ENCODE measurements around the gene CFC1B. TPM values are rescaled to one million over a fixed set of nuclear protein-coding genes. Genes with fewer than 3 reads are reported as not detected.
"Not testable (repeated sequence)": the region's sequence is repeated elsewhere in the genome, so short reads cannot be mapped to it uniquely, and the experiment has no call there.

The CFC1B gene
- total and polyA plus RNA-seq, 12 donors: not detected

DNA sequence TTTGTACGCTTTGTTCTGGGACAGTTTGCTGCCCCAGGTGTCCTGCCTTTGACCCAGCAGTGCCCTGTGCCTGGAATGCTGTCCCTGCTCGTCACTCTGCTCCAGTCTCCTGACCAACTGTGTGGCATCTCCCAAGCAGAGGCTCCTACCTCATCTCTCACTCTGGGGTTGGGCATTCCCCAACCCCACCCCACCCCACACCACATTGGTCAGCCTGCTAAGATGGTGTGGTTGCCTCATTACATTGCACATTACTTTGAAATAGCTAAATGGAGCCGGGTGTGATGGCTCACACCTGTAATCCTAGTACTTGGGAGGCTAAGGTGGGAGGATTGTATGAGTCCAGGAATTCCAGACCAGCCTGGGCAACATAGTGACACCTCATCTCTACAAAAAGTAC is 50.9 kb downstream of the CFC1B start:
- no CpG with 5 or more reads among the region's 3 CpGs for WGBS, 4 donors
- DNase-seq; H3K27me3 ChIP-seq; H3K4me3 ChIP-seq; H3K36me3 ChIP-seq (replicated peaks in 1 of 2); H3K4me1 ChIP-seq (replicated peaks in 1 of 2); intact Hi-C loops (cut with DNase I); H3K9me3 ChIP-seq (replicated peaks in 1 of 3); H3K27ac ChIP-seq: not testable (repeated sequence)

DNA sequence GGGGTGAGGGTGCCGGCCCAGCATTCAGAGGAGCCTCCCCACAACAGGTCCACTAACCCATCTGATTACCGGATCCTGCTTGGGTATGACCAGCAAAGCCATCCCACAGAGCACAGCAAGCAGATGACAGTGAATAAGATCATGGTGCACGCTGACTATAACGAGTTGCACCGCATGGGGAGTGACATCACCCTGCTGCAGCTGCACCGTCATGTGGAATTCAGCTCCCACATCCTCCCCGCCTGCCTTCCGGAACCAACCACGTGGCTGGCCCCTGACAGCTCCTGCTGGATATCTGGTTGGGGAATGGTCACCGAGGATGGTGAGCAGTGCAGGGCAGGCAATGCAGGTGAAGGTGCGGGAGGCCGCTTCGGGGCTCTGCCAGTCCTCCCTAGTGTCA is 53.2 kb downstream of the CFC1B start:
- H3K27ac ChIP-seq; H3K4me3 ChIP-seq; H3K4me1 ChIP-seq (replicated peaks in 1 of 2); intact Hi-C loops (cut with DNase I); H3K27me3 ChIP-seq; H3K9me3 ChIP-seq (replicated peaks in 1 of 3); H3K36me3 ChIP-seq (replicated peaks in 1 of 2): not testable (repeated sequence)
- DNase-seq: peak in 1 of 7 donors; percentile 11
- 70 to 91% (median 84%) methylated on average over 4 to 7 of the region's 13 CpGs; no CpG with 5 or more reads in 1 of the 4 donors for WGBS, 4 donors

DNA sequence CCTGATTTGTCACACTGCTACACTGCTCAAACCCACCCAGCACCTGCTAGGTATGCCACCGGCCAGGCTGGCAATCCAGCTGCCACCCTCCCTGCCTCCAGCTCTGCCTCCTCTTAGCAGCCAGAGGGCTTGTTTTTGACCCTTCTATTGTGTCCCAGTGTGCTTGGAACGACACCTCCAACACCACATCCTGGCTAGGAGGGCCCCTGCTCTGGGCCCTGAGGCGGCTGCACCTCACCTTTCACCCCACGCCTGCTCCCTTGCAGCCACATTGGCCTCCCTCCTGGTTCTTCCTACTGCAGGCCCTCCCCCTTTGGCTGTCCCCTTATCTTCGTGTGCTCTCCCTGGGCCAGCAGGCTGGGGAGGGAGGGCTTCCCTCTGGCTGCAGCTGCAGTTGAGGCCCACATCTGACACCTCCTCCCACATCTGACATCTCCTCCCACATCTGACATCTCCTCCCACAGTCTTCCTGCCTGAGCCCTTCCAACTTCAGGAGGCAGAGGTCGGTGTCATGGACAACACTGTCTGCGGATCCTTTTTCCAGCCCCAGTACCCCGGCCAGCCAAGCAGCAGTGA is 55.3 kb downstream of the CFC1B start:
- H3K36me3 ChIP-seq (replicated peaks in 1 of 2); DNase-seq; H3K27ac ChIP-seq; H3K4me1 ChIP-seq (replicated peaks in 1 of 2); H3K9me3 ChIP-seq (replicated peaks in 1 of 3); H3K4me3 ChIP-seq; intact Hi-C loops (cut with DNase I); H3K27me3 ChIP-seq: not testable (repeated sequence)
- WGBS, 4 donors: no CpG with 5 or more reads among the region's 8 CpGs

DNA sequence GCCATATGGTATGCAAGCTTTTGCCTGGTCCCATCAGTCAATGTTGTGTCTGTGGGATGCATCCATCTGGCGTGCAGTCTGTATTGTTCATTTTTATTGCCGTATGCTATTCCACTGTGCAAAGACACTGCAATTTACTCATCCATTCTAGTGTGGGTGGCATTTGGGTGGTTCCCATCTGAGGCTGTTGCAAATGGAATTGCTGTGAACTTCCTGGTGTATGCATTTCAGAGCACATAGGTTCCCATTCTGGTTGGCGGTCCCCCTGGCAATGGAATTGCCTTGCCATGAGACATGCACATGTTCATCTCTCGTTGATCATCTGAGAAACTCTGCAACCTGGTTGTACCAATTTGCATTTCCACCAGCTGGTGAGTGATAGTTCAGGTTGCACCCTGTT is 56.5 kb downstream of the CFC1B start:
- H3K4me1 ChIP-seq (replicated peaks in 1 of 2); DNase-seq; H3K36me3 ChIP-seq (replicated peaks in 1 of 2); H3K27ac ChIP-seq; H3K9me3 ChIP-seq (replicated peaks in 1 of 3); intact Hi-C loops (cut with DNase I); H3K27me3 ChIP-seq; H3K4me3 ChIP-seq: not testable (repeated sequence)
- no CpG with 5 or more reads among the region's 4 CpGs for WGBS, 4 donors

Small RNA genes lying within 50 kb of the gene (small RNA-seq; reads per million reads assigned to genes)
- gene RF00017: 0 reads per million in 2 donors
- gene RNU6-473P: 0 reads per million in 2 donors

Other genes with a start within 250 kb of the CFC1B start
- 100 to 1,000 TPM in 2 of 9 donors, 10 to 100 TPM in 7; 62.7 to 114 (median 82.2) TPM for gene IMP4, start 178.3 kb upstream of the CFC1B start, total RNA-seq
- gene IMP4, start 178.3 kb upstream of the CFC1B start, polyA plus RNA-seq: 100 to 1,000 TPM in 2 of 3 donors, 10 to 100 TPM in 1; 55.8 to 141 (median 117) TPM
- gene PTPN18, start 165.2 kb upstream of the CFC1B start, total RNA-seq: 10 to 100 TPM in 8 of 9 donors, 1 to 10 TPM in 1; 7.4 to 74.1 (median 41.9) TPM
- gene PTPN18, start 165.2 kb upstream of the CFC1B start, polyA plus RNA-seq: 10 to 100 TPM; 32.3 to 64.4 (median 42.2) TPM
- gene POTEI, start 11.9 kb upstream of the CFC1B start, total RNA-seq: under 1 TPM in 2 of 9 donors, not detected in 7; 0.04 to 0.17 TPM
- under 1 TPM in 1 of 3 donors, not detected in 2; 0.08 TPM for gene POTEI, start 11.9 kb upstream of the CFC1B start, polyA plus RNA-seq
- 1 to 10 TPM in 1 of 9 donors, under 1 TPM in 3, not detected in 5; 0.11 to 1.4 (median 0.40) TPM for gene CFC1, start 78.4 kb downstream of the CFC1B start, total RNA-seq
- gene CFC1, start 78.4 kb downstream of the CFC1B start, polyA plus RNA-seq: 1 to 10 TPM in 2 of 3 donors, not detected in 1; 4.9 to 6.0 TPM
- gene POTEJ, start 90.2 kb downstream of the CFC1B start, total RNA-seq: under 1 TPM in 1 of 9 donors, not detected in 8; 0.17 TPM
- not detected for gene POTEJ, start 90.2 kb downstream of the CFC1B start, polyA plus RNA-seq
- gene GPR148, start 207.8 kb downstream of the CFC1B start, total RNA-seq: not detected
- gene GPR148, start 207.8 kb downstream of the CFC1B start, polyA plus RNA-seq: not detected
- 1 to 10 TPM in 1 of 9 donors, under 1 TPM in 4, not detected in 4; 0.08 to 1.2 (median 0.71) TPM for gene AMER3, start 234.3 kb downstream of the CFC1B start, total RNA-seq
- 1 to 10 TPM in 1 of 3 donors, under 1 TPM in 2; 0.13 to 1.2 (median 0.46) TPM for gene AMER3, start 234.3 kb downstream of the CFC1B start, polyA plus RNA-seq